ENCODE measurements around the gene DLG3. TPM values are rescaled to one million over a fixed set of nuclear protein-coding genes. Genes with fewer than 3 reads are reported as not detected.

DLG3 gene
- polyA plus RNA-seq, 1 donor: 5.0 TPM

DNA sequence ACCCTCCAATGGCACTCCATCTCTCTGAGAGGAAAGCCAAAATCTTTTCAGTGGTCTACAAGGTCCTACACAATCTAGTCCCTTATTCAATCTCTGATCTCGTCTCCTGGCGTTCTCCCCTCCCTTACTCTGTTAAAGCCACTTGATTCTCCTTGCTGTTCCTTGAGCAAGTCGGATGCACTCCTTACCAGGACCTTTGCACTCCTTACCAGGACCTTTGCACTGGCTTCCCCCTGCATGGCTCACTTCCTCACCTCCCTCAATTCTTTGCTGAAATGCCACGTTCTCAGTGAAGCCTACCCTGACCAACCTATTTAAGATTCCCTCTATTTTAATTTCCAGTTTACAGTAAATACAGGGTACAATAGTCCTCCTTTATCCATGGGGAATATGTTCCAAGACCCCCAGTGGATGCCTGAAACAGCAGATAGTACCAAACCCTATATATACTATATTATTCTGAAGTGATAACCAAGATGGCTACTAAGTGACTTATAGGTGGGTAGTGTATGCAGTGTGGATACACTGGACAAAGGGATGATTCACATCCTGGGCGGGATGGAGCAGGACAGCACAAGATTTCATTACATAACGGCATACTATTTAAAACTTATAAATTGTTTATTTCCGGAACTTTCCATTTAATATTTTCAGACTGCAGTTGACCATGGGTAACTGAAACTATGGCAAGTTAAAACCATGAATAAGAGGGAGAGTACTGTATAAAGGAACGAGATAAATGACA lies 6.5 kb upstream of the DLG3 start:
- no peak for DNase-seq

DNA sequence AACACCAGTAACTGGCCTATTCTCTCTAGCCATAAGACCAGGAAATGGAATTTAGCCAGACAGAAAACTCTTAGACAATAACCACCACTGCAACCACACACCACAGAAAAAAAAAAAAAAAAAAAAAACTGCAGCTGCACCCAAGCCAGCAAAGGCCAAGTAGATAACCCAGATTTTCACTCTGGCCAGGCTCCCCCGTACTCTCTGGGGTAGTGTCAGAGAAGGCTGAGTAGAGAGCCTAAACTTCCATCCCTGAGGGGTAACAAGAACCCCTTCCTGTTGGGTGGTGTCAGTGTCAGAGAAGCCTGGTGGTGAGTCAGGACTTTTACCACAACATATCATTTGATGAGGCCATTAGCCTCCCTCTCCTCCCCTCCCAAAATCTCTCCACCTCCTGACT lies 5.6 kb upstream of the DLG3 start:
- no peak for DNase-seq

DNA sequence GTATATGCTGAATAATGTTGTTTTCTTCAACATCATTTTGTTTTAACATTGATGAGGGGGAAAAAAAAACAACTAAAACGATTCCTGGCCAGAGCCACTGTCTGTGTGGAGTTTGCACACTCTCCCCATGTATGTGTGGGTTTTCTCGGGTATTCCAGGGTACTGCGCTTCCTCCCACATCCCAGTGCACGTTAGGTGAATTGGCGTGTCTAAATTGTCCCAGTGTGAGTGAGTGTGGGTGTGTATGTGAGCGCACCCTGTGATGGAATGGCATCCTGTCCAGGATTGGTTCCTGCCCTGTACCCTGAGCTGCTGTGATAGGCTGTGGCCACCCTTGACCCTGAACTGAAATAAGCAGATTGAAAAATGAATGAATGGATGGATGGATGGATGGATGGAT lies 2.4 kb upstream of the DLG3 start:
- no peak for DNase-seq

DNA sequence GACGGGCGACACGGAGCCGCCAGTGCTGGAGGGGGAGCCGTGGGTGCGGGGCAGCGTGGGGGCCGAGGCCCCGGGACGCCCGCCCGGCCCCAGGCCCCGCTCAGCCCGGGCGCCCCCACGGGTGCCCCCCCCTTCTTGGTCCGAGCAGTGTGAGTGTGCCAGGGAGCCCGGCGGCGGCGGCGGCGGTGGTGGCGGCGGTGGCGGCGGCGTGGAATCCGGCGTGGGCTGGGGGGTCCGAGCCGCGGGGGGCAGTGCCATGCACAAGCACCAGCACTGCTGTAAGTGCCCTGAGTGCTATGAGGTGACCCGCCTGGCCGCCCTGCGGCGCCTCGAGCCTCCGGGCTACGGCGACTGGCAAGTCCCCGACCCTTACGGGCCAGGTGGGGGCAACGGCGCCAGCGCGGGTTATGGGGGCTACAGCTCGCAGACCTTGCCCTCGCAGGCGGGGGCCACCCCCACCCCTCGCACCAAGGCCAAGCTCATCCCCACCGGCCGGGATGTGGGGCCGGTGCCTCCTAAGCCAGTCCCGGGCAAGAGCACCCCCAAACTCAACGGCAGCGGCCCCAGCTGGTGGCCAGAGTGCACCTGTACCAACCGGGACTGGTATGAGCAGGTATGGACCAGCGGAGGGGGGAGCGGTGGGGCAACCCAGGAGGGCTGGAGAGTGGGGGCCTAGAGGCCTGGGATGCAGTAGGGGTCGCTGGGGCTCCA lies 466 bp downstream of the DLG3 start:
- no peak for DNase-seq

DNA sequence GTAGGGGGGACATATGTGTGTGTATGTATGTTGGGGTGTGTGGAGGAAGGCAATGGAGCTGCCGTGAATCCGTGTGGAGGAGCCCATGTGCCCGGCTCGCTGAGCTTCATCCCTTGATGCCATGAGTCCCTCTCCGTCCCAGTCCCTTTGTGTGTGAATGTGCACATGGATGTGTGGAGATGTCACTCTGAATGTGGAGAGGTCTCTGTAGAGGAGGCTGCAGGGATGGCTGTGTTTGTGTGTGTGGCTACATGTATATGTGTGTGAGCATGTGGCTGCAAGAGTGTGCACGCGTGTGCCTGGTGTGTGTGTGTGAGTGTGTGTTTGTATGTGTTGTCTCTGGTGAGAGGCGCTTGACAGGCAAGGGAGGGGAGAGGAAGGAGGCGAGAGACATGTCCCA lies 1.3 kb downstream of the DLG3 start:
- DNase-seq: no peak

DNA sequence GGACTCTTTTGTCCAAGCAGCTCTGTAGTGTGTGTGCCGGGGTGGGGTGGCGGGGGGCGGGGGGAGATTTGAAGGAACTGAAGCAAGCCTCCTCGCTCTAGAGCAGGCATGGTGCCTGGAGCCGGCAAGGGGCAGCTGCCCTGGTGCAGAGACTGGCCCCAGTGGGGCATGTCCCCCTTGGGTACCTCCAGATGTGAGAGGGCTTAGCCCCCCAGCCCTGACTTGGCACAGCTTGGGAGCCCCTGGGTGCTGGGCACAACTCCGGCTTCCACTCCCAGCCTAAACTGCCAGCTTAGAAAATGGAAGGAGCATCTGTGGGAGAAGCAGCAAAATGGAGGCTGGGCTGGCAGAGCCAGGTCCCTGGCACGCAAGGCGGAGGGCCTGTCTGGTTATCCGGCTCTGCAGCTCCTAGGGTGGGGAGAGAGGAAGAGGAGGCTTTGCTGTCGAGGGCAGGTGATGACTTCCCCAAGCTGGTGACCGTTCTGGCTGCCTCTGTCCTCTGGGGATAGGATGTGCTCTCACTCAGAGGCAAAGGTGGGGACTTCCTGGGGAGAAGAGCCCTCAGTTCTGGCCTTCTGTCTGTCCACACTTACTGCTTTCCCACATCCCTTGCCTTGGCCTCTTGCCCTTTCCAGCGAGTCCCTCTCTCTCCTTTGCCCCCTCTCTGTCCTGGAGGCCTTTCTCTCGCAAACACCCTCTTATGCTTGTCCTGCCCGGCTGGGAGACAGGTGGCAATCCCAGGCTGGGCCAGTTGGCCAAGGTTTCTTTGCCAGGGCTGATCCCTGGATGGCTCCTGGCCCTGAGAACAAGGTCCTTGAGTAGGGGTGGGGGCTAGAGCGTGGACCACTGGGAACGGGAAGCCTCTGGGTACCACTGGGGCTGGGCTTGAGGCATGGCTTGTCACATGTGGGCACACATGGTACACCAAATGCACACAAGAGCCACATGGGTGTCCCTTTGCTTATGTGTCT lies 2.0 kb downstream of the DLG3 start:
- no peak for DNase-seq

DNA sequence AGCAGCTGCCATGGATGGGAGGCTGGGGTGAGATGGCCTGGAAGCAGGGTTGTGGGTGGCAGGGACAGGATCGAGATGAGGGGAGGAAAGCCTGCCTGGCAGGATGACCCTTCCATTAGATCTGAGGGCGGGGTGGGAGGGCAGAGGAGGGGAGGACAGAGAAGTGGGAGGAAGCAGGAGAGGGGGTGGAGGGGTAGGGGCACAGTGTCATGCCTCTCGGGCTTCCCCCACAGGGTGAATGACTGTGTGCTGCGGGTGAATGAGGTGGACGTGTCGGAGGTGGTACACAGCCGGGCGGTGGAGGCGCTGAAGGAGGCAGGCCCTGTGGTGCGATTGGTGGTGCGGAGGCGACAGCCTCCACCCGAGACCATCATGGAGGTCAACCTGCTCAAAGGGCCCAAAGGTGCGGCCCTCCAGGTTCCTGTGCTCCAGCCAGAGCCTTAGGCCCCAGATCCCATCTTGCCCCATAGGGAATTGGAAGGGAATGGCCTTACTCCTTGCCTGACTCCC lies 4.9 kb downstream of the DLG3 start:
- DNase-seq: no peak

DNA sequence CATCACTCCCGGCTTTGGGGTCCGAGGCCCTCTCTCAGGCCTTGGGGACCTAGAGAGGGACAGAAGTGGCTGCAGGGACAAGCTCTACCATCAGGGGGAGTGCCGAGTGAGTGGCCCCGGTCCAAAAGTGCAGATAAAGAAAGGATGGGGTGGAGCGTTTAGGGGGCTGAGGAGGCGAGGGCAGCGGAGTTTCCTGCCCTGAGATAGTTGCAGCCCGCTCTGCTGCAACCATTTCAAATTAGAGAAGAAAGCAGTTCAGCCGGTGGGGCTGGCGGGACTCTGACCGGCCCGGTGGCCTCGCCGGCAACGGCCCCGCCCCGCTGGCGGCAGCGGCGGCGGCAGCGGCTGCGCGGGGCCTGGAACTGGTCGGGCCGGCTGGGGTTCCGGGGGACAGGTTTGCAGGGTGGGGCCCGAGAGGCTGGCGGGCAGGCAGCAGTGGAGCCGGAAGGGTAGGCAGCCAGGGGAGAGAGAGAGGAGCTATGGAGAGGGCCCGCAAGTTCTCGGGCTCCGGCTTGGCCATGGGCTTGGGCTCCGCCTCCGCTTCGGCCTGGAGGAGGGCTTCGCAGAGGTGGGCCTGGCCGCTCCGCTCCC lies 7.6 kb downstream of the DLG3 start:
- DNase-seq: no peak

DNA sequence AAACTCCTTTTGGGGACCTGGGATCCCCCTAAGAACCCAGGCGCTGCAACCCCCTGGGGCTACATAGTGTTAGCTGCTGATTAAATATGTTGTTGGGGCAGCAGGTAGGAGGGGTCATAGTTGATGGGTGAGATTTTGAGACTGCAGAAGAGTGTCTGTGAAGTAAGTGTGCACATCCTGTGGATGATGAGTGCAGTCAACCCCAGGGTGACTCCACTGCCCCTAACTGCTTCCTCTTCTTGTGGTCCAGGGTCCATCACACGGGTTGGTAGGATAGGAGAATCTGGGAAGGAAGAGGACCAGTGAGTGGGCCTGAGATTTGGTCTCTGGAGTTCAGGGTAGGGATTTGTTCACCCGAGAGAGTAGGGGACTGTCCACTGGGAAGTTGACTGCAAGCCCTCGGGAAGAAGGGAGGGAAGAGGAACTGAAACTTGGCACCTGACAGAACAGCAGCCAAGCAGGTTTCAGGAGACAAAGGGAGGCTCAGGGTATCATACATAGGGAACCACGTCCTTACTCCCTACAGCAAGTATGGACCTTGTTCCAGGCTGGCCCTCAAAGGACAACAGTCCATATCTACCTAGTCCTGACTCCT lies 8.5 kb downstream of the DLG3 start:
- DNase-seq: no peak

DNA sequence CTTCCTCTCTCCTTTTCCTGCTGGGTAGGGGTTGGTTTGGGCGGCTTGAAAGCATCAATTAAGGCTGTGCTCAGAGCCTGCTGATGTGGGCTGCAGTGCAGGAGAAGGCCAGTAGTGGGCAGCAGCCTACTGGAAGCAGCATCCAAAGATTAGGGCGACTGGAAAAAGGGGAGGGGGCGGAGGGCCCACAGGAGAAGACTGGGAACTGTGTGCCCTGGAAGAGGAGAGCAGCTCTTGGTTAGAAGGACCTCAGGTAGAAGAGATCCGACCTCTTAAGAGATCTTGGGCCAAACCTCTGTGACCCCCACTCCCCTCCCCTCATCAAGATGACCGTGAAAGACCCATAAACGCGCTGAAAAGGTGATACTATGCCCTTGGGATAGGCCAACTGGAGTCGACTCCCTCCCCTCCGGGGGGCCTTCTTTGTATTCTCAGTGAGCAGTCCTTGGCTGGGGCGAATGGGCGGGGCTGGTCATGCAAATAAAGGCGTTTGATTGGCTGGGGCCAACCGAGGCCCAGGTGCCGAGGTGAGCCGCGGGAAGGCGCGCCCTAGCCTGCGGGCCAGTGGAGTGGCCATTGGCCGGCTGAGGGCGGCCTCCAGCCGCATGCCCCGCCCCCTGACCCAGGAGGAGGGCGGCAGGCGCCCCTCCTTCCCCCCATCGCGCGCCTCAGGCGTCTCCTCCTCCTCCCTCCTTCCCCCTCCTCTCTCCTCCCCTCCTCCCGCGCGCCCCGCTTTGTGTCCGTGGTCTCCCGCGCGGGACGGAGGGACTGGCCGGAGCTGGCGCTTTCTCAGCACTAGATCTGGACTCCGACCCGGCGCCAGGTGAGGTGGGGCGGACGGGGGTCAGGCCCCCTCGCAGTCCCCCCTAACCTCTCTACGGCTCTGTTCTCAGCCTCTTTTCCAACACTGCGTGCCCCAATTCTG lies 10.1 kb downstream of the DLG3 start:
- peak; percentile 64 for DNase-seq

DNA sequence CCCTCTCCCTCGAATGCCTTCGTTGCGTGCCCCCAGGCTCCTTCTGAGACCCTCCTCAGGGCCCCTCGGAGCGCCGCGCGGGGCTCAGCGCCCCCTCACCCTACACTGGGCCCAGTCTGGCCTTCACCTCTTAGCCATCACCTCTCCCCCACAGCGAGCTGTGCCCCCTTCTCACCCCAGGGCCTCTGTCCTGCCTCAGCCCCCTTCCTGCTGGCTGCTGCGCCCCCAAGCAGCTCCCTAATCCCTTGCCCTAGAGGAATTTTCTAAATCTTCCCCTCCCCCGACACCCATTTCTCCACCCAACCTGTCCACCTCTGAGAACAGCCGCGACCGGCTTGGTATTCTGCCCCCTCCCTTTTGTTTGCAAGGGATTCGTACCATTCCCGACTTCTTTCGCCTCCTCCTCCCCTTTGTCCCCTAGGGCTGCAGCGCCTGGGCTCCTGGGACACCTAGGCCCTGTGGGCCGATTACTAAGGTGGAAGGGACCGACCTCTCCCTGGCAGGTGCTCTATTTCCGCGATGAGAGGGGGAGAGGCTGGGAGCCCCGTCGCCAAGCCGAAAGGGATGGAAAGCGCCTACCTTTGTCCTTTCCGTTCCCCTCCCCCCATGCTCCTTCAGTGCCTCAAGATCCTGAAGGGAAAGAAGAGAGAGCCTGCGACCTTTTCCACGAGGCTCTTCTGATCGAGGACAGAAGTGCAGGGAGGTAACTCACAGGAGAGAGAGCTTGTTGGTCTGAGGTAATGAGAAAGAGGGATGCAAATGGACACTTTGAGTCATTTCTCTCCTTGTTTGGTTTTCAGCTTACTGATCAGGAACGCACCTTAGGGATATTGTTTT lies 10.9 kb downstream of the DLG3 start:
- no peak for DNase-seq

DNA sequence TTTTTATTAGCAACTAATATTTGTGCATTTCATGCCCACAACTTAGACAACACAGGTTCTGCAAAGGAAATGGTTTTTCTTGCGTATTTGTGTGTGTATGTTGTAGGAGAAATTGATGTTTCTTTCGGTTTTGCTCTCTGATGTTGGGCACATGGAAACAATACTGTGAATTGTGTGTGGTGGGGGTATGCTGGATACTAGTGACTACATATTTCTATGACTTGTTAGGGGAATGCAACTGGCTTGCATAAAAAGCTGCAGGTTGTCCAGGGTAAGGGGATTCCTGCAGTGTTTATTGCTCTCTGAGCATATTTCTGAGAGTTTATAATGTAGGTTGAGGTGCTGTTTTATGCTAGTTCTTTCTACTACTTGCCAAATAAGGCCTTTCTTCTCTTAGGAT lies 11.6 kb downstream of the DLG3 start:
- DNase-seq: no peak

DNA sequence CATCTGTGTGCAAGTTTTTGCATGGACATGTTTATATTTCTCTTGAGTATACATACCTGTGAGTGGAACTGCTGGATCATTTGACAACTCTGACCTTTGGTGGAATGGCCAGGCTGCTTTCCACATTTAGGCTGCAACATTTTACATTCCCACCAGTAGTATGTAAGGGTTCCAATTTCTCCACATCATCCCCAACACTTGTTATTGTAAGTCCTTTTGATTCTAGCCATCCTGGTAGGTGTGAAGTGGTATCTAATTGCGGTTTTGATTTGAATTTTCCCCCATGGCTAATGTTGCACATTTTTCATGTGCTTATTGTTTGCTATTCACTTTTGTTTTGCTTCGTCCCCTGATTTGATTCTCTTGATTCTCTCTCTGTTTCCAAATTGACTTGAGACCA lies 16.4 kb downstream of the DLG3 start:
- no peak for DNase-seq

DNA sequence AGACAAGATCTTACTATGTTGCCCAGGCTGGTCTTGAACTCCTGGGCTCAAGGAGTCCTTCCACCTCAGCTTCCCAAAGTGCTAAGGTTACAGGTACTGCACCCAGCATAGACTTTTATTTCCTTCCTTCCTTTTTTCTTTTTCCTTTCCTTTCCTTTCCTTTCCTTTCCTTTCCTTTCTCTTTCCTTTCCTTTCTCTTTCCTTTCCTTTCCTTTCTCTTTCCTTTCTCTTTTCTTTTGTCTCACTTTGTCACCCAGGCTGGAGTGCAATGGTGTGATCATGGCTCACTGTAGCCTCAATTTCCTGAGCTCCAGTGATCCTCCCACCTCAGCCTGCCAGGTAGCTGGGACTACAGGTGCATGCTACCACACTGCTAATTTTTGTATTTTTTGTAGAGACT lies 19.4 kb downstream of the DLG3 start:
- DNase-seq: no peak

DNA sequence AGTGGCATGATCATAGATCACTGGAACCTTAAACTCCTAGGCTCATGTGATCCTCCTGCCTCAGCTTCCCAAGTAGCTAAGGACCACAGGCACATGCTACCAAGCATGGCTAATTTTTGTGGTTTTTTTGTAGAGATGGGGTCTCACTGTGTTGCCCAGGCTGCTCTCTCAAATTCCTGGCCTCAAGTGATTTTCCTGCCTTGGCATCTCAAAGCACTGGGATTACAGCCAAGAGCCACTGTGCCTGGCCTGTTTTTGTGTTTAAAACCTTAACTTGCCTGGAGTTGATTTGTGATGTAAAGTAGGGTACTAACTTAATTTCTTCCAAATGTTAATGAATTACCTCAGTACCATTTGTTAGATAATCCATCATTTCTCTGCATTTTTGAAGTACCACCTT lies 22.3 kb downstream of the DLG3 start:
- no peak for DNase-seq

DNA sequence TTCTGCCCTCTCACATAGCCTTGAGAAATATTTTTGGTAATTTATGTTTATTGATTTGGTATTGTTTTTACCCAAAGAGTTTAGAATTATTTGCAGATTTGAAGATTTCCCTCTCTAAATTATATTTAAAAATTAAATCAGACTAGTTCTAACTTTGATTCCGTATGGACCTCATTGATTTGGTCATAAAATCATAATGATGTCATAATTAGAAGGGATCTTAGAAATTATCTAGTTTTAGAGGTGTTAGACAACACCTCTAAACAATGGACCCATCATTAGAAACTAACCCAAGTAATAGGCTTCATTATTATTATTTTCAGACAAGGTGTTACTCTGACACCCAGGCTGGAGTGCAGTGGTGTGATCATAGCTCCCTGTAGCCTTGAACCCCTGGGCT lies 24.1 kb downstream of the DLG3 start:
- no peak for DNase-seq

DNA sequence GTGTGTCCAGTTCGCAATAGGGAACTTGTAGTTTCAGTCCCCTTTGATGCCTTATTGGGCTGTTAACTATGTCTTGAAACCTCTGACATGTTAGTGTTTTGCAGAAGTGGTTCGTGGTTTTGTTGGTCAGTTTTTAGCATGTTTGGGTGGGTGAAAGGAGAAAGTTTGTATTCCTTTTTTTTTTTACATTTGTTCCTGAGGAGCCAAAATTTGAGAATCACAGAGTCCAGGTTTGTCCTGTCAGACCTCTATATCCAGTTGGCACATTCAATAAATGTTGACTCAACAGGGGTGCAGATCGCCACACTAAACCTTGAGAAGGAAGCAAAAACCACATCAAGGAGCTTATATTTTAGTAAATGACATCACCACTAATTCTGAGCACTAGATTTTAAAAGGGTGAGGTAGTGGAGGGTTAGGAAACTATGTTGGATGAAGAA lies 26.2 kb downstream of the DLG3 start:
- DNase-seq: no peak

DNA sequence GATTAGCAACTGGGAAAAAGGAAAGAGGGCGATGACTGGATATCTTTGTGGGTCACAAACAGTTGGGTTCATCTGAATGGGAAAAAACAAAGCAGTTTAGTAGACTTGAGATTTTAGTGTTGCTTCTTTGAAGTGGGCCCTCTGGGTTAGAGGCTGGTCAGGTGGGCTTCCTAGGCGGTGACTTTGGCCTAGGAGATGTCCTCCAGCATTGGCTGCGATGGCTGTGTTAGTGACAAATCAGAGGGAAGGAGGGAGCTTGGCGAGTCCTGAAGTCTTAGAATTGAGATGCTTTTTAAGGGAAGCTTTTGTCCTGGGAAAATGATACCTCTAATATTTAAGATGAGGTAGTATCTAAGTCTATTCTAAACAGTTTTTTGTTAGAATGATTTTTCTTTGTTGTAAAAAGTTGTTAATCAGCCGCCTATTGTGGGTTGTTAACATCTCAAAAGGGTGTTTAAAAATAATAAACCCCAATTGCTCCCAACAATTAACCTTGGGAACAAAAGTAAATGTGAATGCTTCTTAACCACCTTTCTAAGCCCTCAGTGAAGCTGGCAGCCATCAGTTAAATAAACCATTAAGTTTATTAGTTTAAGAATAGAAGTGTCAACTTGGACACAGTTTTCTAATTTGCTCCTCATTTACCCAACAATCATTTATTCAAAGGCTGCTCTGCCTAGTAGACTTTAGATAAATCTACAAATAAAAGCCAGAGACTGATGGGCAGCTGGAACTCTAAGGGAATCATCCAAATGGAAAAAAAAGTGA lies 31.7 kb downstream of the DLG3 start:
- no peak for DNase-seq

Measured in hindlimb muscle (tissue), 1 donor.